D721Med (cell line): ENCODE data around the gene RIMS4.

Experiments used
- DNase-seq: peaks from one replicate; pipeline ENCODE4 v3.0.0; 2011; ENCODE audit warnings: low spot score; ENCODE audit not compliant: insufficient read length
- FAIRE-seq: peaks from 2 replicates; lab custom pipeline; 2011; peaks lifted over from hg19 to GRCh38; lab: Jason Lieb, UNC
- CTCF ChIP-seq: IDR thresholded peaks from 2 replicates; pipeline ENCODE4 v1.5.1; 2012; ENCODE audit warnings: mild to moderate bottlenecking, control low read depth; ENCODE audit not compliant: insufficient read depth; ENCODE audit errors: missing control alignments

RIMS4 gene

GRCh38 chr20:44727651-44728050 lies 82.7 kb downstream of the RIMS4 start:
- FAIRE-seq (no peak), DNase-seq (no peak)
- no peak for TF ChIP-seq CTCF

GRCh38 chr20:44727039-44727438 lies 83.3 kb downstream of the RIMS4 start:
- DNase-seq = no peak
- no peak for FAIRE-seq
- TF ChIP-seq CTCF = no peak

DNA sequence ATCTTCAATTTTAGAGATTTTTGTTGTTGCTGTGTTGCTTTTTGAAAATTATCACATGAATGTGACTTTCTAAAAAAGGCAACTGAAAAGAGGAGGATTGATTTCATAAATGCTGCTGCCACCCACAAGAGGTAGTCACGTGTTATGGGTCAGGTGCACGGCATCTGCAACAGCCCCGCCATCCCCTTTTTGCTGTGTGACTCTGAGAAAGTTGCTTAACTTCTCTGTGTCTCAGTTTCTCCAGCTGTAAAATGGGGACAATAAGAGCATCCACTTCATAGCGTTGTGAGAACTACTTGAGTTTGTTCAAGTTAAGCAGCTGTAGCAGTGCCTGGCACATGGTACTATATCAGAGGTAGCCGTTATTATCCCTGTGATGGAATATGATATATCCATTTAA lies 84.5 kb downstream of the RIMS4 start:
- no peak for TF ChIP-seq CTCF

DNA sequence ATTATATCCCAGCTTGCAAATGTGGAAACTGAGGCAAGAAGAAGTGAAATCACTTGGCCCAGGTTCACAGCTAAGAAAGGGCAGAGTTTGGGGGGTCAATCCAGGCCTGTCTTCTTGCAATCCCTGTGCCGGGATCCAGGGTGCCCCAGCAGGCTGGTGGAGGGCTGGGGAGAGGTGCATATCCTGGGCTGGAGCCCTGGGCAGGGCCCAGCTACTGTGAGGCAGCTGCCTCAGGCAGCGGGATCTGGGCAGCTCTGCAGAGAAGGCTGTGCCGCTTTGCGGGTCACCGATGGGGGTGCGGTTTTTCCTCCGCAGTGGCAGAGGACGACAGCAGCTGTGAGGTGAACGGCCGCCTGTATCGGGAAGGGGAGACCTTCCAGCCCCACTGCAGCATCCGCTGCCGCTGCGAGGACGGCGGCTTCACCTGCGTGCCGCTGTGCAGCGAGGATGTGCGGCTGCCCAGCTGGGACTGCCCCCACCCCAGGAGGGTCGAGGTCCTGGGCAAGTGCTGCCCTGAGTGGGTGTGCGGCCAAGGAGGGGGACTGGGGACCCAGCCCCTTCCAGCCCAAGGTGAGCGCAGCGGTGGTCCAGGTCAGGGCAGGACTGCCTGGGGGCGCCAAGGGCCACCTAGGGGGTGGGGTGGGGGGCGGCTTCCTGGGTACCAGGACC lies 85.8 kb downstream of the RIMS4 start:
- no peak for TF ChIP-seq CTCF
- FAIRE-seq = no peak
- DNase-seq = no peak

More for the DNA sequence above, 84.5 kb downstream of the RIMS4 start:
- FAIRE-seq = no peak
- no peak for DNase-seq

DNA sequence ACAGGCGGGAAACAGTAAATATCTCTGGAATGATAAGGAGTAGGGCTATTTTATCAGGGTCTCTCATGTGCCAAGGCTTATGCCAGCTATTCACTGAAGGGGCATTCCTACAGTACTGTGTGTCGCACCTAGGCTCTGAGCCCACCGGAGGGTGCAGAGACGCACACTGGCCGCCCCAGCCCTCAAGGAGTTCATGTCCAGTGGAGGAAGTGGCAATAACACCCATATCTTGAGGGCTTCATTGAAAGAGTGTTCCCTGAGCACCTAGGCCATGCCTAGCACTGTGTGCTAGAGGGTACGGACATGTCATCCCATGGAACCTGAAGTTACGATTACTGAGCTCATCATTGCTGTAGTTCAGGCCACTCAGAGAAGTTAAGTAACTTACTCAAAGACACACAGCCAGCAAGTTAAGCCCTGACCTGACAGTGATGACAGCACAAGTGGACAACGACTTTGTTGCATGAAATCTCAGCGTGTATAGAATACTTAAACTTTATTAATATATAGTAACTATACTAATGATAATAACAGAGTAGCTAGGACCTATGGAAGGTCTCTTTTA lies 86.5 kb downstream of the RIMS4 start:
- FAIRE-seq (no peak), DNase-seq (no peak)
- TF ChIP-seq CTCF = no peak

DNA sequence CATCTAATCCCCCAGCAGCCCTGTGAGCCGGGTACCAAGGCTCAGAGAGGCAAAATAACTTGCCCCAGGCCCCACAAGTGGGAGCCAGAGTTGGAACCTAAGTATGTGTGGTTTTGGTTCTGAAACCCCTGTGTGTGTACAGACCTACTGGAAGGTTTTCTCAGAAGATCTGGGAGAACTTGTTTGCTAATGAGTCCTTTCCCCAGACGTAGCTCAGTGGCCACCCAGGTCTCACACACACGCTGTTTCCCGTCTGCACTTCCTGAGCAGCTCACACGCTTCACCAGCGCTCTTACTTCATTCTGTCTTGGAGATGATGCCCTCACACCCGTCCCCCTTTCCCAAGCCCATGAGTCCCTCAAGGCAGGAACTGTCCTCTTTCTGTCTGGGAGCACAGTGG lies 87.0 kb downstream of the RIMS4 start:
- no peak for FAIRE-seq
- TF ChIP-seq CTCF = no peak
- DNase-seq = no peak

DNA sequence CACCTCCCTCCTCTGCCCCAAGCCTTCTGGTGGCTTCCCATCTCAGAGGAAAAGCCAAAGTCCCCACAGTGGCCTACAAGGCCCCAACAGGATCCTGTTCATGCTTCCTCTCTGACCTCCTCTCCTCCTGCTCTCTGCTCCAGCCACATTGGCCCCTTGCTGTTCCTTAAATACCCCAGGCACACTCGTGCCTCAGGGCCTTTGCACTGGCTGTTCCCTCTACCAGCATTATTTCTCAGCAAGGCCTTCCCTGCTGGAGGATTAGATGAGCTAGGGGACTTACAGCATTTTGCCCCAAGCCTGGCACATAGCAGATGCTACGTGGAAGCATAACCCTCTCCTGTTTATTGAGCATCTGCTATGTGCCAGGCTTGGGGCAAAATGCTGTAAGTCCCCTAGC lies 87.4 kb downstream of the RIMS4 start:
- DNase-seq (no peak), FAIRE-seq (no peak)

More for the DNA sequence above, 87.4 kb downstream of the RIMS4 start:
- no peak for TF ChIP-seq CTCF
